Stomach (tissue), 9 donors: Measurements from ENCODE around the gene NEURL3. TPM values are rescaled to one million over a fixed set of nuclear protein-coding genes. Genes with fewer than 3 reads are reported as not detected.
A peak's percentile ranks its signal among the peaks of the same experiment; 100 is the strongest.

ENCODE experiments used
- DNase-seq, 2 donors: peaks; one replicate each; pipeline versions ENCODE4 v3.0.0 to v3.0.0-alpha.2; 2013 to 2019
- H3K27ac ChIP-seq, 5 donors: fragments of 200-600 bp in 4 of 5; sonication (generic) in 4 of 5; one replicate each; pipeline ENCODE4 v1.5.1; 2013 to 2019; ENCODE audit warnings: mild to moderate bottlenecking in 1 of 5, moderate library complexity in 1 of 5
- H3K27me3 ChIP-seq, 3 donors: fragments of 200-600 bp; sonication (generic); one replicate each; pipeline ENCODE4 v1.5.1; 2017 to 2019; ENCODE audit warnings: mixed run types in 1 of 3
- H3K36me3 ChIP-seq, 4 donors: fragments of 200-600 bp; sonication (generic); 1 replicate in 3 of 4; 2 replicates in 1 of 4; pipeline ENCODE4 v1.5.1; 2016 to 2019
- H3K4me1 ChIP-seq, 4 donors: fragments of 200-600 bp; sonication (generic); one replicate each; pipeline ENCODE4 v1.5.1; 2016 to 2019
- H3K4me3 ChIP-seq, 4 donors: fragments of 200-600 bp; sonication (generic) in 3 of 4; one replicate each; pipeline ENCODE4 v1.5.1; 2016 to 2019; ENCODE audit warnings: mild to moderate bottlenecking in 1 of 4
- H3K9me3 ChIP-seq, 4 donors: fragments of 200-600 bp; sonication (generic); one replicate each; pipeline ENCODE4 v1.5.1; 2016 to 2019
- EP300 ChIP-seq: sonication (generic); formaldehyde crosslinking; IDR thresholded peaks from one replicate; pipeline ENCODE4 v1.6.1; 2017; ENCODE audit warnings: antibody characterized with exemption
- POLR2A ChIP-seq, 4 donors: fragments of 450-650 bp; IDR thresholded peaks; one replicate each; pipeline ENCODE4 v1.6.1; 2016; ENCODE audit warnings: antibody characterized with exemption in 4 of 4, control low read depth in 2 of 4, mild to moderate bottlenecking in 1 of 4, moderate library complexity in 1 of 4
- POLR2AphosphoS5 ChIP-seq, 3 donors: sonication (generic); formaldehyde crosslinking; IDR thresholded peaks; one replicate each; pipeline ENCODE4 v1.6.1; 2016; ENCODE audit warnings: antibody characterized with exemption in 3 of 3
- WGBS, 5 donors: extraction: QIAGEN DNeasy Blood & Tissue Kit in 3 of 5; methylation state at CpG; one replicate each; pipeline versions ENCODE4 v1.1.5 to v1.1.7; 2013 to 2018; 5-methylcytosine and 5-hydroxymethylcytosine counted together
- intact Hi-C: fragments of 100-400 bp; cut with DNase I; formaldehyde crosslinking; loops from one replicate; pipeline ENCODE4 v1.15.1; 2023; ENCODE audit warnings: low total_unique reads
- polyA plus RNA-seq, 3 donors: library from polyadenylated mRNA; stranded (reverse); fragments of 200-250 nt; gene quantifications; one replicate each; pipeline ENCODE4 v1.2.3, GENCODE V29; 2013
- total RNA-seq, 5 donors: library from RNA; depleted of rRNA; stranded (reverse); fragments of >200 nt; gene quantifications; one replicate each; pipeline versions ENCODE4 v1.1.0 to v1.2.3, GENCODE V29; 2014 to 2016
- TF ChIP-seq, protein P1 (sequence below), 7 experiments: fragments of 450-650 bp in 4 of 7; fragments of 200-600 bp in 3 of 7; sonication (generic) in 3 of 7; IDR thresholded peaks; one replicate each; pipeline ENCODE4 v1.5.1; 2016 to 2019; ENCODE audit warnings: antibody characterized with exemption in 7 of 7, control low read depth in 2 of 7, mild to moderate bottlenecking in 1 of 7
- donor health status: healthy with polysubstance abuse.
- donor health status: Bipolar disorder and iron deficiency.
- donor health status: healthy.

The NEURL3 gene
- total and polyA plus RNA-seq, 8 donors: 0.50 to 12.7 (median 1.6) TPM; not detected in 4

DNA sequence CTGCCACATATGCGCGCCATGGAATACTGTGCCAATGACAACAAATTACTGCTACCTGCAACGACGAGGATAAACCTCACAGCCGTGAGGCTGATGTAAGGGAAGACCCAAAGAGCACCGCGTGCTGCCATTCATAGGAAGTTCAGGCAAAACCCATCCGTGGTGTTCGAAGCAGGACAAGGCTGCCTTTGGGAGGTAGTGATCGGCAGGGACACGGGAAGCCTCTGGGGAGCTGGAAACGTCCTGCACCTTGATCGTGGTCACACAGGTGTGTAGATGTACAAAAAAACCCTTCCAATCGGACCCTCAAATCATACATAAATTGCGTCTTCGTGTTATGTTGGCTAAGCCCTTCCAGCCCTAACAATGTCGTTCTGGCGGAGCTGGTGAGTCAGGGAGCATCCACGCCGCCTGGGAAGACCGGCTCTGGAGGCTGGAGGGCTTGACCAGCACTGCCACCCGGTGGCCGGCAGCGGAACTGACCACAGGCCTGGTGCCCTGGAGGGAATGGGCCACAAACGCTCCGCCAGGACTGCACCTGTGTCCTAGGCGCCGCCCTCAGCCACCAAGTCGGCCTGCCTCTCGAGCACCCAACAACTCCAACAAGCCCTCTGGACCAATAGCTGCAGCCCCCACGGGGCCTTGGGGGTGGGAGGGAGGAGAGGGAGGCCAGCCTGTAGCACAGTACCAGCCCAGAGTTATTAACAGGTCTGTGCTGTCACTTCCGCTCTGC, 4.1 kb upstream of the NEURL3 start:
- intact Hi-C loops: loop anchor here (5.0 kb wide), 1 partner anchor 102 kb away; no protein-coding TSS in a partner anchor
- peaks cover 0 to 3% (median 0%) of the 10 kb centered on the region in 3 donors for H3K27me3 ChIP-seq
- 20 to 45% (median 26%) methylated on average over 21 to 32 of the region's 32 CpGs for WGBS, 5 donors

DNA sequence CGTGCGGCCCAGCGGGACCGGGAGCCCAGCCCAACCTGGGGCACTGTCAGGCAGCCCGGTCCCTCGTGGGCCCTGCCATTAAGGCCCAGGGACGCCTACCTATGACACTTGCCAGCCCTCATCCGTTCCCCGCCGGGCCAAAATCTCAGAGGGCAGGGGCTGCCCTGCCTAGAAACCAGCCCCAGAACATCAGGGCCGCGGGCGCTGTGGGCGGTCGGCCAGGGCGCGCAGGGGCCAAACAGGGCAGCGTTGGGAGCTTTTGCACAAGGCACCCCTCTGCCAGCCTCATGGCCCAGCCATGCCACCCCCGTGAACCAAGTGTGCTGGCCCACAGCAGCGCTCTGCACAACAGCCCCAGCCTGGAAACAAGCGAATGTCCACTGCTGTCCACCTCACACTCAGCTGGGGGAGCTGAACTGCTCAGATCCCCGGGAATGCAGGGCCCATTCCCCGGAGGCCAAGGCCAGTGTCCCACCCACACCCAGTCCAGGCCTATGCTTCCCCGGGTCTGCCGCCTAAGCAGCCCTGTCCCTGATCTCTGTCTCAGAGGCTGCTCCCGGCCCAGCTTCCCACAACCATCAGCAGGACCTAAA, 3.5 kb upstream of the NEURL3 start:
- H3K4me3 ChIP-seq: peak overlapping the region in 3 of 4 donors; percentile 33 to 44 (median 38)

More for the DNA sequence above, 4.1 kb upstream of the NEURL3 start:
- Histone ChIP-seq H3K4me1 (peaks cover 10 to 35% (median 28%) of the 10 kb centered on the region in 4 donors), H3K27ac (no peak overlapping the region), H3K36me3 (no peaks in the 10 kb centered on the region), H3K9me3 (no peaks in the 10 kb centered on the region), H3K4me3 (no peak overlapping the region)
- TF ChIP-seq, protein P1, sequence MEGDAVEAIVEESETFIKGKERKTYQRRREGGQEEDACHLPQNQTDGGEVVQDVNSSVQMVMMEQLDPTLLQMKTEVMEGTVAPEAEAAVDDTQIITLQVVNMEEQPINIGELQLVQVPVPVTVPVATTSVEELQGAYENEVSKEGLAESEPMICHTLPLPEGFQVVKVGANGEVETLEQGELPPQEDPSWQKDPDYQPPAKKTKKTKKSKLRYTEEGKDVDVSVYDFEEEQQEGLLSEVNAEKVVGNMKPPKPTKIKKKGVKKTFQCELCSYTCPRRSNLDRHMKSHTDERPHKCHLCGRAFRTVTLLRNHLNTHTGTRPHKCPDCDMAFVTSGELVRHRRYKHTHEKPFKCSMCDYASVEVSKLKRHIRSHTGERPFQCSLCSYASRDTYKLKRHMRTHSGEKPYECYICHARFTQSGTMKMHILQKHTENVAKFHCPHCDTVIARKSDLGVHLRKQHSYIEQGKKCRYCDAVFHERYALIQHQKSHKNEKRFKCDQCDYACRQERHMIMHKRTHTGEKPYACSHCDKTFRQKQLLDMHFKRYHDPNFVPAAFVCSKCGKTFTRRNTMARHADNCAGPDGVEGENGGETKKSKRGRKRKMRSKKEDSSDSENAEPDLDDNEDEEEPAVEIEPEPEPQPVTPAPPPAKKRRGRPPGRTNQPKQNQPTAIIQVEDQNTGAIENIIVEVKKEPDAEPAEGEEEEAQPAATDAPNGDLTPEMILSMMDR (IDR thresholded peaks at IDR 0.05): peak in 5 of 7 experiments; percentile 97 to 99 (median 99)
- TF ChIP-seq POLR2A (IDR thresholded peaks at IDR 0.05): no peak
- peak in 2 of 3 donors; percentile 17 to 73 for TF ChIP-seq POLR2AphosphoS5 (IDR thresholded peaks at IDR 0.05)
- DNase-seq: peak; percentile 94 to 95

GRCh38 chr2:96507957-96508520, 2.9 kb upstream of the NEURL3 start:
- 7 to 13% (median 8%) methylated on average over 21 to 38 of the region's 38 CpGs for WGBS, 5 donors
- TF ChIP-seq EP300 (no peak), POLR2A (IDR thresholded peaks at IDR 0.05) (no peak), POLR2AphosphoS5 (IDR thresholded peaks at IDR 0.05) (no peak)
- TF ChIP-seq, protein P1 (IDR thresholded peaks at IDR 0.05): peak in 5 of 7 experiments; percentile 94 to 100 (median 100)
- Histone ChIP-seq H3K27me3 (peaks cover 0 to 10% (median 0%) of the 10 kb centered on the region in 3 donors), H3K36me3 (no peaks in the 10 kb centered on the region), H3K9me3 (no peaks in the 10 kb centered on the region), H3K4me1 (peaks cover 10 to 42% (median 30%) of the 10 kb centered on the region in 4 donors), H3K27ac (no peak overlapping the region), H3K4me3 (peak overlapping the region; percentile 32 to 44 (median 36))
- intact Hi-C loops: loop anchor here (5.0 kb wide), 1 partner anchor 101 kb away; no protein-coding TSS in a partner anchor
- peak; percentile 80 to 89 for DNase-seq

More for the DNA sequence above, 3.5 kb upstream of the NEURL3 start:
- peaks cover 10 to 36% (median 28%) of the 10 kb centered on the region in 4 donors for H3K4me1 ChIP-seq
- TF ChIP-seq EP300 (no peak), POLR2AphosphoS5 (IDR thresholded peaks at IDR 0.05) (no peak), POLR2A (IDR thresholded peaks at IDR 0.05) (no peak)
- TF ChIP-seq, protein P1 (IDR thresholded peaks at IDR 0.05): no peak
- H3K9me3 ChIP-seq: no peaks in the 10 kb centered on the region
- H3K36me3 ChIP-seq: no peaks in the 10 kb centered on the region
- 47 to 67% (median 63%) methylated on average over 3 to 26 of the region's 26 CpGs for WGBS, 5 donors
- H3K27me3 ChIP-seq: peaks cover 0 to 4% (median 0%) of the 10 kb centered on the region in 3 donors
- no peak for DNase-seq
- no peak overlapping the region for H3K27ac ChIP-seq
- intact Hi-C loops: loop anchor here (5.0 kb wide), 1 partner anchor 101 kb away; no protein-coding TSS in a partner anchor

- Histone ChIP-seq H3K4me1 (peaks cover 10 to 53% (median 34%) of the 10 kb centered on the region in 4 donors), H3K9me3 (no peaks in the 10 kb centered on the region), H3K27ac (no peak overlapping the region), H3K36me3 (no peaks in the 10 kb centered on the region), H3K27me3 (peaks cover 0 to 22% (median 0%) of the 10 kb centered on the region in 3 donors), H3K4me3 (no peak overlapping the region)
- DNase-seq: no peak
- intact Hi-C loops: loop anchor here (5.0 kb wide), 1 partner anchor 100 kb away; no protein-coding TSS in a partner anchor
- TF ChIP-seq POLR2AphosphoS5 (IDR thresholded peaks at IDR 0.05): no peak
- TF ChIP-seq POLR2A (IDR thresholded peaks at IDR 0.05): no peak
- TF ChIP-seq, protein P1 (IDR thresholded peaks at IDR 0.05): no peak
- TF ChIP-seq EP300: no peak
- 92 to 97% (median 95%) methylated on average over 7 of the region's 7 CpGs for WGBS, 5 donors
These were observed 1.7 kb upstream of the NEURL3 start for GRCh38 chr2:96506907-96507240.
